ENCODE measurements around the gene LACTB. TPM values are rescaled to one million over a fixed set of nuclear protein-coding genes. Genes with fewer than 3 reads are reported as not detected.
A peak's percentile ranks its signal among the peaks of the same experiment; 100 is the strongest.

Gene LACTB
- polyA plus RNA-seq, 1 donor, result 16.6 TPM

DNA sequence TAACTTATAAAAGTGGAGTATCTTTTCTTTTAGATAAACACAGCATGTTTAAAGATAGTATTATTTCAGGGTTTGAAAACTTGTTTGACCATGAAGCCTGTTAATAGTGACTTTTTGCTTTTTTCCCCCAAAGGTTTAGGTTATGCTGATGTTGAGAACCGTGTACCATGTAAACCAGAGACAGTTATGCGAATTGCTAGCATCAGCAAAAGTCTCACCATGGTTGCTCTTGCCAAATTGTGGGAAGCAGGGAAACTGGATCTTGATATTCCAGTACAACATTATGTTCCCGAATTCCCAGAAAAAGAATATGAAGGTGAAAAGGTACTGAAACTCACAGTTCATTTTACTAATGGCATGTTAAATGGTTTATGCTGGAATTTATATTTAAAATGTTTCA, 5.1 kb downstream of the LACTB start:
- DNase-seq (ENCODE audit: low read depth), result no peak

DNA sequence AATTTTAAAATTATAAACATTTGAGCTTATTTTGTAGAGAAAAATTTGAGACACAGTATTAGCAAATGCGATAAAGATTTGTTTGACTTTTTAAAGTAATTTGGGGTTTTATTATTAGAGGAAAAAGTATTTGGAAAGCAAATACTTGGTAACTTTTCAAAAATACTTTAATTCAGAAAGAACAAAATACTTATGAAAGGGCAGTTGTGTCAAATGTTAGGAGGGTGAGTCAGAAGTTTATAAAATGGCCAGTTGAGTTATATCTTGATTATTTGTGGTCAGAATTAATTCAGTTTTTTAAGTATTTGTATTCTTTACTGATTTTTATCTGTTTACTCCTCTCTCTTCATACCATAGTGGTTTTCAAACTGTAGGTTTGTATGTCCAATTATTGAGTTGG, 12.1 kb downstream of the LACTB start:
- DNase-seq (ENCODE audit: low read depth), result no peak

DNA sequence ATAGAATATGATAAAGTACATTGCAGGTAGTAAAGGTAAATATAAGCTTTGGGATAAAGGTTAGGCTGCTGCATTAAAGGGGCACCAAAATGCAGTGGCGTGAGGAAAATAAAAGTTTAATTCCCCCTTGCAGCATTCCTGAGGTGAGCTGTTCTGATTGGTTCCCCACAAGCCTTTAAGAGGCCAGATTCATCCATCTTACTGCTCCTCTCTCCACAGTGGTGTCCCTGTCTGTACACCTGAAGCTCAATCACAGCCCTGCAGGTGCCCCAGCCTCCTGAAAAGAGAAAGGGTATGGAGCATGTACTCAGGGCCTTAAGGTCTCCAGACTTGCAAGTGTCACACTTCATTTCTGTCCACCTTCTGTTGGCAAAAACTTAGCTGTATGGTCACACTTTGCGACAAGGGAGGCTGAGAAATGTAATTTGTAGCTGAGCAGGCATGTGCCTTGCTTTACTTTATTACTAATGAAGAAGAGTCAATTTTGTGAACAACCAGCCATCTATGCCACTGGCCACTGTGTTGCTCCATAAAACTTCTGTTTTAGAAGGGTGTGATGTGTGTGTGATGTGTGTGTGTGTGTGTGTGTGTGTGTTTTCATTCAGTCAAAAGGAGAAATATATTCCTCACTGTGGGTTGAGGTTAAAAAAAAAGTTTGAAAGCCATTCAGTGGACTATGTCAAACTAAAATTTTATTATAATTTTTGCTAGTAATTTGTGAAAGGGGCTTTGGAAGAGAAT, 12.8 kb downstream of the LACTB start:
- no peak for DNase-seq (ENCODE audit: low read depth)

DNA sequence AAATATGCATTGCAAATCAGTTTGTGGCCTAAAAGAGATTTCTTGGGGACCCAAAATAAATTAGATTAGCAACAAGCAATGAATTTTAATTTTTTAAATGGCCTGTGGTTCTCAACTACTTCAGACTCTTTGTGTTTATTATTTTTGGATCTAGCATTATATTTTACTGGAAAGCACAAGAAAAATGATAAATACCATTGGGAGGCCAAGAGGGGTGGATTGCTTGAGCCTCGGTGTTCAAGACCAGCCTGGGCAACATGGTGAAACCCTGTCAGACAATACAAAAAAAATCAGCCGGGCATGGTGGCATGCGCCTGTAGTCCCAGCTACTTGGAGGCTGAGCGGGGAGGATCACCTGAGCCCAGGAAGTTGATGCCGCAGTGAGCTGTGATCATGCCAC, 13.6 kb downstream of the LACTB start:
- DNase-seq (ENCODE audit: low read depth), result no peak

DNA sequence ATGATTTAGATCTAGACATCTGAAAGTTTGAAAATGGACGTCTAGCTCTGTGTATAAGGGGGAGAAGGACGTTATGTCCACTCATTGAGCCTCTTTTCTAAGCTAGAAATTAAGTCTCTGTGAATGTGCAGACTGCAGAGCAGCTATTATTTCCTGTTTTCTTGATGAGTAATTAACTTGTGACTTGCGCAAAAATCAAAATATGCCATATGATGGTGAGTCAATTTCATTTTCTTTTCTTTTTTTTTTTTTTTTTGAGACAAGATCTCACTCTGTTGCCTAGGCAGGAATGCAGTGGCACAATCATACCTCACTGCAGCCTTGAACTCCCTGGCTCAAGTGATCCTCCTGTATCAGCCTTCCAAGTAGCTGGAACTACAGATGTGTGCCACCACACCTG, 14.1 kb downstream of the LACTB start:
- no peak for DNase-seq (ENCODE audit: low read depth)

DNA sequence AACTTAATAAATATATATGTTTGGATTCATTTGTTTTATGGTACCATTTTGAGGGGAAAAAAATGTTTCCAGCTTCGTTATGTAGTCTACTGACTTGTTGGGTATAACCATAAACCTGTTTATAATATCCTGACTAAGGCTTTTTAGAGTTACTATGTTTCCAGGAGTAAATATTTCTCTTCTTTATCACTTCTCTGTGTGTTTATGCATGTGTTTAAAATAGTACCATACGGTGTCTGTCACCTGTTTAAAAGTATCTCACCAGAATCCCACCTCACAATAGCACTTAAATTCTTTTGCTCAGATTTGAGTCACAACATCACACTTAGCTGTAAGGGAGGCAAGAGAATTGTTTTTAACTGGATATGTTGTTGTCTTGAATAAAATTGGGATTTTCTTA, 15.1 kb downstream of the LACTB start:
- DNase-seq (ENCODE audit: low read depth), result no peak

DNA sequence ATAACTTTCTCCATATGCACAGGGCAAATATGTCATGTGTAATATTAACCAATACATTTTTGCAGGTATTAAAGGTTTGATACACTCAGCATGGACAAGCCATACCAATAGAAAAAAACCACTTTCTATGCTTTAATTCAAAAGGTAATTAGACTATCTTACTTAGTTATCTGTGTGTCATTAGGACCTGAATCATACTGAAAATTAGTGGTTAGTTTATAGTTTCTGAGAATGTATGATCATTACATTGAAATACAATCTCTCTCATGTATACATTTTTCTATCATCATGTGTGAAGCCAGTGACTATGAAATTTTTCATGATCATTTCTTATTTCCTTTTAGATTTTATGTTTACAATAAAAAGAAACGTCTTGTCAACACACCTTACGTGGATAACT, 19.3 kb downstream of the LACTB start:
- no peak for DNase-seq (ENCODE audit: low read depth)

DNA sequence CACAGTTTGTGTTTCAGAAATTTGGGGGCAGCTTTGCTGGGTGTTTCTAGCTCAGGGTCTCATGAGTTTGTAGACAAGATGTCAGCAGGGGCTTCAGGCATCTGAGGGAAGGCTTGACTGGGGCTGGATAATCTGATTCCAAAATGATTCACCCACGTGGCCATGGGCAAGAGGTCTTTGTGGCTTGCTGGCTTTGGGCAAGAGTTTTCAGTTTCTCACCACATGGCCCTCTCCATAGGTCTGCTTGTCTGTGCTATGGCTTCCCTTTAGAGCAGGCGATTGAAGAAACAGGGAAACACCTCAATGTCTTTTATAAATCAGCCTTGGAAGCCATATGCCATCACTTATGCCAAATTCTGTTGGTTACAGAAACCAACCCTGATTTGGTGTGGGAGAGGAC, 23.8 kb downstream of the LACTB start:
- no peak for DNase-seq (ENCODE audit: low read depth)

DNA sequence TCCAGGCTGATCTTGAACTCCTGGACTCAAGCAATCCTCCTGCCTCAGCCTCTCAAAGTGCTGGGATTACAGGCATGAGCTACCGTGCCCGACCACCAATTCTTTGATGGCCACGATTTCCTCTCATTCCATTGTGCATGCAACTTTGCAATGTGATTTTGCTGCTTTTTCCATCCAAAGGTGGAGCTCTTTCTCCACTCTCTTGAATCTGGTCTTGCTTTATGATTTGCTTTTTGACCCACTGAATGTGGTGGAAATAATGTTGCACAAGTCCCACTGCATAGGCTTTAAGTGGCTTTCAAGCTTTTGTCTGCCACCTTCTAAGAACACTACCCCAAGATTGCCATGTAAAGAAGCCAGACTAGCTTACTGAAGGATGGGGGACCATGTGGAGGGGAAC, 25.0 kb downstream of the LACTB start:
- no peak for DNase-seq (ENCODE audit: low read depth)

DNA sequence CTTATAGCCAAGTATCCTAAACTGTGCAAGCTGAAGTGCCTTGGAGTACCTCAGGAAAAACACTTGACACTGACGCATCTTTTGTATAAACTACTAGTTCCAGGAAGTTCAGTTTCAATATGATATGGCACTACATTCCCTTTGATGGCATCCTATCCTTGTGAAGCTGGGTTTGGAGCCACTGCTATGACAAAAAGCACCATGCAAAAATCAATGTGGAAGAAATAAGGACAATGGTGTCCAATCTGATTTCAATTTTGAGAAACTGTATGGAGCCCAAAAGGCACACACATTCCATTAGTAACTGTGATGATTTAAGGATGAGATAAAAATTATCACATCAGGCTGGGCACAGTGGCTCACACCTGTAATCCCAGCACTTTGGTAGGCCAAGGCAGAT, 30.0 kb downstream of the LACTB start:
- DNase-seq (ENCODE audit: low read depth), result no peak

DNA sequence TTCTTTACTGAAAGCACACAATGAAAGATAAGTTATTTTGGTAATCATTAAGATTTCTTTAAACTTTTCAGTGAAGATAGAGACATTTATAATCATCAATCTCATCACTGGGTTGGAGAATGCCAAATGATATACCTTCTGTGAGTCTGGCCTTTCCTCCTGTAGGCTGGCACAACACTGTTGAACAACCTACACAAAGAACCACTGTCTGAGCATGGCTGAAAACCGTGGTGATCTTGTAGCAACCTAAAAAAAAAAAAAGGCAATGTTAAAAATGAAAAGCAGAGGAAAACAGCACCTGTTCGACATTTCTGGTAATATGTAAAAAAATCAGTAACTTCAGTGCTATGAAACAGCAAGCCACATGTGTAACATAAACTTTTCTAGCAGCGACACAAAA, 33.8 kb downstream of the LACTB start:
- no peak for DNase-seq (ENCODE audit: low read depth)

DNA sequence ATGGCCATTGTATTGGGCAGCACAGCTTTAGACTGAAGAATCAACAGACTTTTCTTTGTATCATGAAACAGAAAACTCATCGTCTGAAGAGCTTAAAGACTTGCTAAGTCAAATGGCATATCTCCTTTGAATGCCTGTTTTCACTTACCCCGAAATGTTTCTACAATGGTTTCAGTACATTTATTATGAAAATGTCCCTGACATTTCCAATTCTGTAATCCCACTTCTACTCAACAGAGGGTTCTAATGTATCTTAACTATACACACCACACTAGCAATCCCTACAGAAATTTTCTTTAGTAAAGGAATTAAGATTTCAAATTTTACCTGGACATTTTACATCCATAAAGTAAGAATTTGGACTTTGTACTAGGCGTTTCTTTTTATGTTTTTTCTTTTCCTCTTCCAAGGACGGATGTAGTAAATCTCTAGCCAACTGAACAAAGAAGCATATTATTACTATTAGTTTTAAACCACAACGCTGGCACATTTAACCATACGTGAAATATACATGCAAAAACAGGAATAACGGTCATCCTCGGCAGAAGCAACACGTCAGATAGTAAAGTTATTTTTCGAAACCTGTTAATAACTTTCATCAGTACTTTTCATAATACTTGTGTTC, 34.5 kb downstream of the LACTB start:
- no peak for DNase-seq (ENCODE audit: low read depth)

DNA sequence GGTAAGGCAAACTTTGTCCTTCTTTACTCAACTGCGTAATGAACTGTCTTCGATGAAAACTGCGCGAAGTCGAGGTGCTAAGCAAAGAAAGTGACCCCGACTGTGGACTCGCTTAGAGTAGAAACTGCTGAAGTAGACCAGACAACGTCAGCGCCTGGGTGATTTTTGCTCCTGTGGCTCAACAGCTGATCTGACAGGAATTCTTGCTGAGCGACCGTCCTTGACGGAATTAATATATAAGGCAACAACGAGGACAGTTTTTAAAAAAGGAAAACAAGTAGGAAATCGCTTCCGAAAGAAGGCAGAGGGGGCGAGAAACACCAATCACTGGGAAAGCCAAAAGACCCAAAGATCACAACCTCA, 35.1 kb downstream of the LACTB start:
- DNase-seq (ENCODE audit: low read depth), result no peak

DNA sequence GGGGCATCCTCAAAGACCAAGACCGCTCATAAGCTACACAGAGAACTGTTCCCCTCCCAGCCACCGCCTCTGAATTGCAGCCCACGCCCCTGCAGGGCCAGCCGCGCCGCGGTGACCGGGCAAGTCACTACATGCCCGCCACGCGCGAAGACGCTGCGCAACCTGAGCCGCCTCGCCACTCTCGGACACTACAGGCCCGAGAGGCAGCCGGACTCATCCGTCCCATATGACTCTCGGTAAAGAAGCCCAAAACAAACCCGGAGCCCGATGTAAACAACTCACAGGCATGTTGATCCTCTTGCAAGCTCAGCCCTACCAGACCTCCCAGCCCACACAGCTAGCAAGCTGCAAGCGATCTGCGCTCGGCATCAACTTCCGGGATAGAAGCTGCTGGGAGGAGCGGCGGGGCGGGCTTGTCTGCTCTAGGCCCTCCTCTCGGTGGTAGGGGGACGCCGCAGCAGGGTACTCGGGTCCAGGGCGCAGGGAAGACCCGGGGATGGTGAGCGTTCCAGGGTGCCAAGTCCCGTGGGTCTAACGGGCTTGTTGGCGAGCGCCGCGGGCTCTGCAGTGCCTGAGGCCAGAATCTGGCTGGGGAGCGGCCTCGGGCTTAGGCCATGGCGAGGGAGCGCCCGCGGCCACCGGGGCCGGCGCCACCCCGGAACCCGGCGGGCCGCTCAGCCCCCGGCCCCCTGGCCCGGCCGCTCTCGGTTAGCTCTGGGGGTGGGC, 35.6 kb downstream of the LACTB start, which contains the start of gene RPS27L:
Gene RPS27L (minus strand): TSS at position 360 of the 726 bp plus-strand sequence. CDS start 72 bp downstream, at position 288.
- peak; percentile 86 for DNase-seq (ENCODE audit: low read depth)

DNA sequence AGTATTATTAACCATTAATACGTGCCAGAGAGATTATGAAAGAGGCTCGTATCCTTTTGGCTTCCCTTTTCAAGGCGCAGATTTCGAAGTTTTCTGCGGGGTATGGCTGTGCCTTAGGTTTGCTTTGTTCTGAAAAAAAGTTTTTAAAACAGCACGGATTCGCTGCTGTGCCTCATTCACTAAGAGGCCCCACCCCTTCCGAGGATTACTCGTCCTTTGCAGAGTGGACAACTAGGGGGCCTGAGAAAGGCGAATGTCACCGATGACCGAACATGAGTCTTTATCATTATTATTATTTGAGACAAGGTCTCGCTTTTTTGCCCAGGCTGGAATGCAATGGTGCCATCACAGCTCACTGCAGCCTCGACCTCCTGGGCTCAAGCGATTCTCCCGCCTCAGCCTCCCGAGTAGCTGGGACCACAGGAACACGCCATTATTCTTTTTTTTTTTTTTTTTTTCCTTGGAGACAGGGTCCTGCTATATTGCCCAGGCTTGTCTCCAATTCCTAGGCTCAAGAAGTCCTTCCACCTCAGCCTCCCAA, 36.3 kb downstream of the LACTB start:
- DNase-seq (ENCODE audit: low read depth), result no peak

DNA sequence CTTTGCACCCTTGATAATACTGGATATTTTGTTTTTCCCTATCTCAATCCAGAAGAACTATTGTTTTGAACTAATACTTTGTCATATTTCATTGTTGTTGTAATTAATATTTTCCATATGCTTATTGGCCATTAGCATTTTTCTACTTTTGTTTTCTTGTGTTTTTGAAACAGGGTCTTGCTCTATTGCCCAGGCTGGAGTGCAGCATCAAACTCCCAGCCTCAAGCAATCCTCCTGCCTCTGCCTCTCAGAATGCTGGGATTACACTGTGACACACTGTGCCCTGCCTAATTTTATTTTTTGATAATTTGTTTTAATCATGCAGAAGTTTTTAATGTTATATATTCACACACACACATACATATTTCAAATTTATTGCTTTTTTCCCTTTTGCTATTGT, 39.0 kb downstream of the LACTB start:
- DNase-seq (ENCODE audit: low read depth), result no peak

DNA sequence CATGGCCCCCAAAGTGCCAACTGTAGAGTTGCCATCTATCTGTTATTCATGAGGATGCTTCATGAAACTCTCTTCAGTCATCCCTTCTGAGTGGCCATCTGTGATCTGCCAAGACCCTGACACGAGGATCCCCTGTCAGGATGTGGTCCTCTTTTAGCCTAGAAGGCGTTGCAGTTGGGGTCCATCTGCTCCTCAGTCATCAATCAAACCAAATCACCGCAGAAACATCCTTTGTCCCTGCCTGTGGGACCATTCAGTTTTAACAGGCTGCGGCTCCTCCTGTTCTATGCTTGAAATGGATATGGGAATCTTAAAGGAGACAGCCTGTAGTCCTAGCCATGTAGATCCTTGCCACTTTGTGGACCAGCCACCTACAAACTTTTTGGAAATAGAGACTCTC, 41.6 kb downstream of the LACTB start:
- no peak for DNase-seq (ENCODE audit: low read depth)

DNA sequence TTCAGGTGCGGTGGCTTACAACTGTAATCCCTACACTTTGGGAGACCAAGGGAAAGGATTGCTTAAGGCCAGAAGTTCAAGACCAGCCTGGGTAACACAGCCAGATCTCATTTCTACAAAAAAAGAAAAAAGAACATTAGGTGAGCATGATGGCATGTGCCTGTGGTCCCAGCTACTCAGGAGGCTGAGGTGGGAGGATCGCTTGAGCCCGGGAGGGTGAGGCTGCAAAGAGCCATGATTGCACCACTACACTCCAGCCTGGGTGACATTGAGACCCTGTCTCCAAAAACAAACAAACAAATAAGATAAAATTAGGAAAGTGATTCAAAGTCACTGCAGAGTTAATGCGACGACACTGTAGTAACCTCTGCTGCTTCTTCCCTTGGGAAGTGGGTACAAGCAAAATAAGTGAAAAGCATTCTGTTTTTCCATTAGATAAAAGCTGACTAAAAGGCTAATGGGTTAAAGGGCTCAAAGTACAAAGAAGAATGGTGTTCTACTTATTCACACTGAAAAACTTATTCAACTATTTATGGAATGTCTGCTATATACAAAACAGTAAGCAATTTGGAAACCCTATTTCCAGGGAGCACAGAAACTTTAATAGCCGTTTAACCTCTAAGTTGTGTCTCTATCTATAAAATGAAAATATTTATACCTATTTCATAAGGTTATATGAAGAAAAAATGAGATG, 43.7 kb downstream of the LACTB start:
- no peak for DNase-seq (ENCODE audit: low read depth)

DNA sequence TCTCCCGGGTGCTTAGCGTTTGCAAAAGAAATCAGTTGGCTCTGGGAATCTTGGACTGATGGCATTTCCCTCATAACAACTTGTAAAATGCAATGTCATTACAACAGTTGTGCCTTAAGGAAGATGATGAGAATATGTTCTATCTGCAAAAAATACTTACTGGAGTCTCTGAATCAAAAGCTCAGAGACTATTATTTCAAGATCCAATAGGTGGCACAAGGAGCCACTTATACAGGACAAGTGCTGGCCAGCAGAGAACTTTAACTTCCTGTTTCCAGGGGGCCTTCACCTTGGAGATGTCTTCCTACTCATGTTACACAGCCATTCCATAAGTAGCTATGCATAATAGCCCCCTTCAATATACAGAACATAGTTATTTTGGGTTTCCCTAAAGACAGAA, 44.6 kb downstream of the LACTB start:
- no peak for DNase-seq (ENCODE audit: low read depth)

DNA sequence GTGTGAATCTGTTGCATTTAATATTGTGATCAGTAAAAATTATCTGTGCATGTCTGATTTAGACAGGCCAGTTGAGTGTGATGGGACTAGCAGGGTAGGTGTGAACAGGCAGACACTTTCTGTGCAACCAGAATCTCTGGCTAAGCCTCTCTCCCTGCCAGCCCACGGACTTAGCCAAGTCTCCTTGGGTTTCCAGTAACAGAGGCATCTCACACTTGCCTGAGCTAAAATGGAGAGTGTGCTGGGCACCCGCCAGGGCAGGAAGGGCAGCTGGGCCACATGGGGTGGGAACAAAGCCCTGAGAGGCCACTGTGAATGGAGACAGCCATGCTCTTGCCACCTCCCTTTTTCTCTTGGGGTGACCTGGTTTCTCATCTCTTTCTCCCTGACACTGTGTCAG, 48.1 kb downstream of the LACTB start:
- no peak for DNase-seq (ENCODE audit: low read depth)

DNA sequence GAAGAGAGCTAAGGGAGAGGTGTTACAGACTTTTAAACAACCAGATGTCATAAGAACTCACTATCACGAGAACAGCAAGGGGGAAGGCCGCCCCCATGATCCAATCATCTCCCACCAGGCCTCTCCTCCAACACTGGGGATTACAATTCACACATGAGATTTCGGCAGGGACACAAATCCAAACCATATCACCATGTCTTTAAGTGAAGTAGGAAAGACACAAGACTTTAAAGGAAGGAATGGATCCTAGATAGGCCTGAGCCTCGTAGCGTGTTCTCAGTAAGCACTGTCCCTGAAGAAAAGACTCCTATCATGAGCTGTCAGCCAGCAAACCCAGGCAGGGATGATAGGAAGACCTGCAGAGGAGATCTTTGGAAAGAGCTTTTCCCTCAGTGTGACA, 50.7 kb downstream of the LACTB start:
- DNase-seq (ENCODE audit: low read depth), result no peak

DNA sequence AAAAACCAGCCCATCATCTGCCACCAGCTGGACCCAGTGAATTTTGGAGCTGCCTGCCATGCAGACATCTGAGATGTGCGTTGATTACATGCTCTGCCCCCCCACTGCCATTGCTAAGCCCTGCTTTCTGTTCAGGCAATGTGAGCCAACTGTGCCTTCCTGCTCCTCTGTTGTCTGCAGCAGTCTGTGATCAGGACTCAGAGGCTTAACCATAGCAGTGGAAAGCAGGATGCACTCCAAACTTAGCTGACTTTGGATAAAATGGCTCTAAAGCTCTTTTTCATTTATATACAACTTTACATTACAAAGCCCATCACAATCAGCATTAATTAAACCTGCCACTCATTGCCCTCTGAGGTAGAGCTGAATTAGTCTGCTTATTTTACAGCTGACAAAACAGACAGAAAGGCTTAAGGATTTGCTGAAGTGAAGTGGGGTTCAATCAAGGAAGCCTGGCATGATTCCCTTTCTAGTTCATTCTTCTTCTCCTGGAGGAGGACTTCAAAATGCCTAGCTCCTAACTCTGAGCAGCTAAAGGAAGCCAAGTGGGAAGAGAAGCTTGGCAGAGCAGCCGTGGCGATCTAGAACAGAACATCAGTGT, 51.3 kb downstream of the LACTB start:
- DNase-seq (ENCODE audit: low read depth), result no peak
